D721Med (cell line): ENCODE data around the gene EIF2D.

Experiments used
- DNase-seq: peaks from one replicate; pipeline ENCODE4 v3.0.0; 2011; ENCODE audit warnings: low spot score; ENCODE audit not compliant: insufficient read length
- FAIRE-seq: peaks from 2 replicates; lab custom pipeline; 2011; peaks lifted over from hg19 to GRCh38; lab: Jason Lieb, UNC
- TF ChIP-seq, protein P1 (sequence below): IDR thresholded peaks from 2 replicates; pipeline ENCODE4 v1.5.1; 2012; ENCODE audit warnings: mild to moderate bottlenecking, control low read depth; ENCODE audit not compliant: insufficient read depth; ENCODE audit errors: missing control alignments

The EIF2D gene

DNA sequence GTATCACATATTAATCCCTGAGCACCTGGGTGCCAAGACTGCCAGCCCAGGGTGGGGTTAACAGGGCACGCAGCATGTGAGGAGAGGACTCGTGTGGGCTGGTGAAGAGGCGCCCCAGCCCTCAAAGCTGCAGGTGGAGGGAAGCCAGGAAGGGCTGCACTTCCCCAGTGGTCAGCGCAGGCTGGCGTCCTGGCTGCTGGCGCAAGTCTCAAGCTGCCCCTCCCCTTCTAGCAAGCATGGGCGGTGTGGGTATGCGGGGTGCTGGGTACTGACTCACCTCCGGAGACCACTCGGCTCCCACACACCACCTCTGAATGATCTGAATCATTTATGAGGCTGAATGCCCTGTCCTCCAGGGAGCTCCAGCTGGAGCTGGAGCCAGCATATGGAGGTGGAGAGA is 44.0 kb downstream of the EIF2D start:
- DNase-seq (no peak), FAIRE-seq (no peak)
- TF ChIP-seq, protein P1, sequence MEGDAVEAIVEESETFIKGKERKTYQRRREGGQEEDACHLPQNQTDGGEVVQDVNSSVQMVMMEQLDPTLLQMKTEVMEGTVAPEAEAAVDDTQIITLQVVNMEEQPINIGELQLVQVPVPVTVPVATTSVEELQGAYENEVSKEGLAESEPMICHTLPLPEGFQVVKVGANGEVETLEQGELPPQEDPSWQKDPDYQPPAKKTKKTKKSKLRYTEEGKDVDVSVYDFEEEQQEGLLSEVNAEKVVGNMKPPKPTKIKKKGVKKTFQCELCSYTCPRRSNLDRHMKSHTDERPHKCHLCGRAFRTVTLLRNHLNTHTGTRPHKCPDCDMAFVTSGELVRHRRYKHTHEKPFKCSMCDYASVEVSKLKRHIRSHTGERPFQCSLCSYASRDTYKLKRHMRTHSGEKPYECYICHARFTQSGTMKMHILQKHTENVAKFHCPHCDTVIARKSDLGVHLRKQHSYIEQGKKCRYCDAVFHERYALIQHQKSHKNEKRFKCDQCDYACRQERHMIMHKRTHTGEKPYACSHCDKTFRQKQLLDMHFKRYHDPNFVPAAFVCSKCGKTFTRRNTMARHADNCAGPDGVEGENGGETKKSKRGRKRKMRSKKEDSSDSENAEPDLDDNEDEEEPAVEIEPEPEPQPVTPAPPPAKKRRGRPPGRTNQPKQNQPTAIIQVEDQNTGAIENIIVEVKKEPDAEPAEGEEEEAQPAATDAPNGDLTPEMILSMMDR = no peak

DNA sequence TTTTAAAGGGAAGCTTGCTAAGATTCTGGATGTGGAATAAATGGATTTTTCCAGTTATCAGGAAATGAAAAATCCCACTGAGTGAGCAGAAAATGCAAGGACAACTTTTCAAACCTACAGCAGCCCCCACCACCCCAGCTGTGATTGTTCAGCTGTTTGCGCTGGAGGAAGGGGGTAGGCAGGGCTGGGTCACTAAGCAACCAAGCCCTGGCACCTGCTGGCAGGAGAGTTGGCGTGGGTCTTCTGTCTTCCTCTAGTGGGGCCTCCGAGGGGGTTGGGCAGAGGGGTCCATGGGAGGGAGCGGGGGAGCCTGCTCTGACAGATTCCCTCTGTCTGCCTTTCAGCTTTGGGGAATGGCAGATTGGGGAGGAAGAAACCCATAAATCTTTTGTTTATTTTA is 45.3 kb downstream of the EIF2D start:
- TF ChIP-seq, protein P1 = no peak
- DNase-seq = no peak
- FAIRE-seq = no peak

DNA sequence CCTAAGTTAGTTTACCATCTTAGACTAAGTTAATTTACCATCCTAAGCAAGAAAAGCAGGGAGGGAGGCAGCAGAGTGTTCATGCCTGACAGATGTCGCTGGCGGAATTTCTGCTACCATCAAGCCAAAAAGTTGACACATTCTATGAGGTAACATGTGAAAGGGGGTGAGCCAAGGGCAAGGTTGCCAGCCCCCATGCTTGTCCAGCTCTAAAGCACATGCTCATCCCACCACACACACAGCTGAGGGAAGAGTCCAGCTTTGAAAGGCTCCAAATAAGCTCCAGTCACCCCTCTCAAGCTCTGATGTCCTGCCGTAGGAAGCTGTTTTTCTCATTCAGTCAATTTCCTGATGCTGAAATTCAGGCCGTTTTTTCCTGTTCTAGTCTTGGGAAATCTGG is 46.3 kb downstream of the EIF2D start:
- FAIRE-seq (no peak), DNase-seq (no peak)
- TF ChIP-seq, protein P1 = no peak

DNA sequence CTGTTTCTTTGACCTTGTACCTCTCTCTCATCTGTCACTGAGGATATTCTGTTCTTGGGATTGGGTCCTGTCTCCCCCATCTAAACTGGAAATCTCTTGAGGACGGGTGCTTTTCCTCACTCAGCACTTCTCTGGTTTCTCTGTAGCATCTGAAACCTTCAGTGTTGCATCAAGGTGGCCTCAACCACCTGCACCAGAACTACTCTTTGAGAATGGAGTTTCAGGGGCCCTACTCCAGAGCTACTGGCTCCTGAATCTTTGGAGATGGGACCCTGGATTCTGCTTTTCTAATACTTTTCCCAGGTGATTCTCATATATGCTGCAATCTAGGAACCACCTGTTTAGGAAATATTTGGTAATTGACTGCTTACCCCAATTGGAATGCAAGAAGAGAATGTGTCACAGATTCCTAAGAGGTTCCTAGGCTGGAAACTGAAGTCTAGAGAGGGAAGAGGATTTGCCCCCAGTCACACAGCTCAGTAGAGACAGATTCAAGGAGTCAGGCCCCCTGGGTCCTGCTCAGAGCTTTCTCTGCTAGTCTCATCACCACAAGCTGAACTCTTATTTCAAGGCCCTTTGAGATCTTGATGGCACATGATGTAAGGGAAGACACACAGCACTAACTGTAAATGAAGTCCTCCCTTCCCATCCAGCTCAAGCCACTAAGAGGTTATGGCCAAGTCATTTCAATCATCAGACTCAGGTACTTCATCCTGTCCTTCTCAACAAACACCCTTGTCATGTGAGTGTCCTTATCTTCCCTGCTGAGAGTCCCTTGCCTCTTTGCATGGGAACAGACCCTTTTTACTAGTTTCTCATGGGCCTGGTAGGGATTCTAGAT is 48.7 kb downstream of the EIF2D start:
- FAIRE-seq (no peak), DNase-seq (no peak)
- TF ChIP-seq, protein P1 = no peak

DNA sequence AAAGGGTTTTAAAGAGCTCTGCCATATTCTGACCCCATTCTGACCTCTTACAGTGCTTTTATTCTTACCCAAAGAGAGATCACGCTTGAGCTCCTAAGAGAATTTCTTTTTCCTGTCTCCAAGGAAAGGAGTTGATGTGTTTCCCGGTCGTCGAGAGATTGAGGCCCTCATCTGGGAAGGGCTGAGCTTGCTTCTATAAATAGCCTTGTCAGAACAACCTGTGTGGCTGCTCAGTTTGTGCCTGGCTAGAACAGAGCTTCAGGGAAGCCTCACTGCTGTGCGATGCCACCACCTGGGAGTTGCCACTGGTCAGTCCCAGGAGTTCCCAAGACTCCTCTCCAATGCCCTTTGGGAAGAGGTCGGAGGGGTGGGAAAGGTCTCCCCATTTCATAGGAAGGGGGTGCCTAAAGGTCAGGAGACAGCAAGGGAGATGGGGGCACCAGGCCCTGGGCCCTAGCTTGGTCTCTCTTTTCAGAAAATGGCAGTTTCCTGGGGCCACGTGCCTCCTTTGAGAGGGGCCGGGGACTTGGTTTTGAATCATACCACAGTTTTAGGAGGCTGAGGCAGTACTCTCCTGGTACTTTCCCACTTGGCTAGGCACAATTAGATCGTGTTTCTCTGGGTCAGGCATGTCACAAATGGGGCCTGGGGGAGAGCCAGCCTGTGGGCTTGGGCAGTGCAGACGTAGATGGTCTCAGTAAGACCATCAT is 52.1 kb downstream of the EIF2D start:
- no peak for FAIRE-seq
- no peak for DNase-seq
- TF ChIP-seq, protein P1 = no peak

DNA sequence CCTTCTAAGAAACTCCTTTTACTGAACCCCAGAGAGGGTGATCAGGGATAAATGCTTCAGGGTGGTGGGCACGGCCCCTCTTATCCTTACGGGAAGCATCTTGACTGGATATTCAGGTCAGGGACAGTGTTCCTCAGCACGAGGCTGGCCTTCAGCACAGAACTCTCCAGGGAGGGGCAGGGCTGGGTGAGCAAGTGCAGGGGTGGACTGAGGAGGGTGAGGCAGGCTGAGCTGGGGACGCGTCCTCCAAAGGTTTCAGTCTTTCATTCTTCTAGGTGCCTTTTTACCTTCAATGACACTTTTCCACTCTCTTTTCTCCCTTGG is 52.6 kb downstream of the EIF2D start:
- TF ChIP-seq, protein P1 = no peak
- FAIRE-seq (no peak), DNase-seq (no peak)
